ENCODE results near the gene KREMEN1.

Gene KREMEN1

GRCh38 chr22:29049655-29050263 is 23.1 kb upstream of the KREMEN1 start:
- no peak for DNase-seq

- no peak for DNase-seq
Measured at GRCh38 chr22:29050457-29050856, 22.4 kb upstream of the KREMEN1 start.

GRCh38 chr22:29053048-29053702 is 19.7 kb upstream of the KREMEN1 start:
- DNase-seq: no peak

GRCh38 chr22:29054251-29054767 is 18.5 kb upstream of the KREMEN1 start:
- no peak for DNase-seq

- DNase-seq: no peak
Measured at GRCh38 chr22:29055192-29055830, 17.5 kb upstream of the KREMEN1 start.

GRCh38 chr22:29056472-29056871 is 16.4 kb upstream of the KREMEN1 start:
- no peak for DNase-seq

GRCh38 chr22:29060251-29060869 is 12.5 kb upstream of the KREMEN1 start:
- DNase-seq: no peak

GRCh38 chr22:29060931-29061330 is 11.9 kb upstream of the KREMEN1 start:
- no peak for DNase-seq

GRCh38 chr22:29061773-29062172 is 11.1 kb upstream of the KREMEN1 start, which contains the start of gene C22orf31:
C22orf31 (minus strand) TSS chr22:29061831; CDS start chr22:29061792, 39 bp downstream.
- DNase-seq: no peak

- DNase-seq: no peak
Measured at GRCh38 chr22:29062286-29062821, 10.5 kb upstream of the KREMEN1 start.

GRCh38 chr22:29065468-29066190 is 7.2 kb upstream of the KREMEN1 start:
- no peak for DNase-seq

GRCh38 chr22:29069463-29069862 is 3.4 kb upstream of the KREMEN1 start:
- DNase-seq: no peak

GRCh38 chr22:29070490-29070889 is 2.3 kb upstream of the KREMEN1 start:
- no peak for DNase-seq

- no peak for DNase-seq
Measured at GRCh38 chr22:29071261-29072045, 1.4 kb upstream of the KREMEN1 start.

GRCh38 chr22:29072193-29072978 is 449 bp upstream of the KREMEN1 start:
- DNase-seq: peak; percentile 67

- DNase-seq: no peak
Measured at GRCh38 chr22:29073618-29074275, 912 bp downstream of the KREMEN1 start.

GRCh38 chr22:29074276-29074772 is 1.5 kb downstream of the KREMEN1 start:
- no peak for DNase-seq

GRCh38 chr22:29078036-29078868 is 5.4 kb downstream of the KREMEN1 start:
- peak; percentile 31 for DNase-seq

- DNase-seq: no peak
Measured at GRCh38 chr22:29078869-29079207, 6.0 kb downstream of the KREMEN1 start.

All from NCI-H1105 treated with DMSO at 0.1 percent for 48 hours (cell line).